HG02623 (cell line): ENCODE data around the gene RPL32.
"Not testable (repeated sequence)": the region's sequence is repeated elsewhere in the genome, so short reads cannot be mapped to it uniquely, and the experiment has no call there.

Source experiments
- ATAC-seq: cut with Tn5 transposase; IDR thresholded peaks from one replicate; pipeline ENCODE4 v1.9.1; 2021; ENCODE audit warnings: moderate library complexity; ENCODE audit not compliant: unreplicated experiment

The RPL32 gene

GRCh38 chr3:12841149-12841969 lies at the start of gene RPL32:
Gene RPL32, minus strand, starts transcription at chr3:12841565. Its CDS starts 1,328 bp downstream, at chr3:12840237.
- ATAC-seq: peak; percentile 84

GRCh38 chr3:12890610-12891390 lies 49.4 kb upstream of the RPL32 start:
- ATAC-seq: no peak

- ATAC-seq: no peak
These were observed 45.4 kb upstream of the RPL32 start for GRCh38 chr3:12886736-12887135.

GRCh38 chr3:12886106-12886679 lies 44.8 kb upstream of the RPL32 start:
- ATAC-seq: peak; percentile 41

GRCh38 chr3:12885583-12885930 lies 44.2 kb upstream of the RPL32 start:
- no peak for ATAC-seq

- peak; percentile 36 for ATAC-seq
These were observed 43.6 kb upstream of the RPL32 start for GRCh38 chr3:12884790-12885582.

- ATAC-seq: no peak
These were observed 42.9 kb upstream of the RPL32 start for GRCh38 chr3:12884186-12884680.

- no peak for ATAC-seq
These were observed 41.3 kb upstream of the RPL32 start for GRCh38 chr3:12882336-12883310.

GRCh38 chr3:12881858-12882257 lies 40.5 kb upstream of the RPL32 start:
- ATAC-seq: not testable (repeated sequence)

- no peak for ATAC-seq
These were observed 37.9 kb upstream of the RPL32 start for GRCh38 chr3:12879191-12879815.

GRCh38 chr3:12878758-12879157 lies 37.4 kb upstream of the RPL32 start:
- not testable (repeated sequence) for ATAC-seq

- no peak for ATAC-seq
These were observed 36.8 kb upstream of the RPL32 start for GRCh38 chr3:12878141-12878574.

GRCh38 chr3:12877040-12877439 lies 35.7 kb upstream of the RPL32 start:
- ATAC-seq: no peak

GRCh38 chr3:12875857-12876836 lies 34.8 kb upstream of the RPL32 start:
- no peak for ATAC-seq

GRCh38 chr3:12871404-12871983 lies 30.1 kb upstream of the RPL32 start:
- no peak for ATAC-seq

- peak; percentile 48 for ATAC-seq
These were observed 29.6 kb upstream of the RPL32 start for GRCh38 chr3:12870942-12871341.

GRCh38 chr3:12869035-12869621 lies 27.8 kb upstream of the RPL32 start:
- no peak for ATAC-seq
